GM19438 (cell line): ENCODE data around the gene OLFM1.

Experiments used
- ATAC-seq: cut with Tn5 transposase; IDR thresholded peaks from one replicate; pipeline ENCODE4 v1.9.1; 2021; ENCODE audit warnings: low read depth; ENCODE audit not compliant: unreplicated experiment

The OLFM1 gene

GRCh38 chr9:135087489-135087792 lies at the start of gene OLFM1:
TSS of gene OLFM1 (plus strand) at chr9:135087668. CDS start at chr9:135087990, 322 bp downstream.
- ATAC-seq, result no peak

DNA sequence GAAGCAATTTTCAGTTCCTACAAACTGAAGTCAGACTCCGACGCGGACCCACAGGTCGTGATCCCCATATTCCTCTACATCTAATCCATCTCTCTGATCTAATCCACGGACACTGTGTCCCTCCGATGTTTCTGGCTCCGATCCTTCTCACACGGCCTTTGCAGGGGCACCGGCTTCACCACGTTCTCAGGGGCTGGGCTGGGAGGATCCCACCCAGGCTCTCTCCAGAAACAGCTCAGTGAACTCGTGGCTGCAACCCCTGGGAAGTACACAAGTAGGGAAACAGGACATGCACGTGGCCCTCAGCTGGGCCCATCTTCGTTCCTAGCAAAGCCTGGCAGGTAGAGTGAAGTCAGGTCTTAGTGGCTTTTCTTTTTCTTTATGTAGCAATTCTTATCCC lies 49.1 kb upstream of the OLFM1 start:
- ATAC-seq, result no peak

GRCh38 chr9:135038826-135039225 lies 48.6 kb upstream of the OLFM1 start:
- ATAC-seq, result no peak

GRCh38 chr9:135039266-135039870 lies 48.1 kb upstream of the OLFM1 start:
- no peak for ATAC-seq

- ATAC-seq, result no peak
Observed at GRCh38 chr9:135039916-135040645, 47.4 kb upstream of the OLFM1 start.

DNA sequence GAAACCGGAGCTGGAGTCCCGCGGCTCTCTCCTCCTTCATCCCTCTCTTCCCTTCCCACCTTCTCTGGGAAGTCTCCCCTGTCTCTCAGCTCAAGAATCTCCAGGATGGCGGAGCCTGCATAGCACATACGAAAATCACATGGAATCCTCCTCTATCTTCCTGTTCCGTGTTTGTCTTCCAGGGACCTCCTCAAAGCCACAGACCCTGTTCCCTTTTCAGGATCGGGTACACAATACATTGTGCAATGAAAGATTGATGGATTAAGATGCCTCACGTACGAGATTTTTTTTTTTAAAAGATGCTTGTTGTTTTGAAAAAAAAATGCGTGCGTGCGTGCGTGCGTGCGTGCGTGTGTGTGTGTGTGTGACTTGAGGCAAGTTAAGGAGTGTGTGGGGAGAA lies 46.6 kb upstream of the OLFM1 start:
- no peak for ATAC-seq

- ATAC-seq, result no peak
Observed at GRCh38 chr9:135043345-135043744, 44.1 kb upstream of the OLFM1 start.

- ATAC-seq, result no peak
Observed at GRCh38 chr9:135045264-135045927, 42.1 kb upstream of the OLFM1 start.

DNA sequence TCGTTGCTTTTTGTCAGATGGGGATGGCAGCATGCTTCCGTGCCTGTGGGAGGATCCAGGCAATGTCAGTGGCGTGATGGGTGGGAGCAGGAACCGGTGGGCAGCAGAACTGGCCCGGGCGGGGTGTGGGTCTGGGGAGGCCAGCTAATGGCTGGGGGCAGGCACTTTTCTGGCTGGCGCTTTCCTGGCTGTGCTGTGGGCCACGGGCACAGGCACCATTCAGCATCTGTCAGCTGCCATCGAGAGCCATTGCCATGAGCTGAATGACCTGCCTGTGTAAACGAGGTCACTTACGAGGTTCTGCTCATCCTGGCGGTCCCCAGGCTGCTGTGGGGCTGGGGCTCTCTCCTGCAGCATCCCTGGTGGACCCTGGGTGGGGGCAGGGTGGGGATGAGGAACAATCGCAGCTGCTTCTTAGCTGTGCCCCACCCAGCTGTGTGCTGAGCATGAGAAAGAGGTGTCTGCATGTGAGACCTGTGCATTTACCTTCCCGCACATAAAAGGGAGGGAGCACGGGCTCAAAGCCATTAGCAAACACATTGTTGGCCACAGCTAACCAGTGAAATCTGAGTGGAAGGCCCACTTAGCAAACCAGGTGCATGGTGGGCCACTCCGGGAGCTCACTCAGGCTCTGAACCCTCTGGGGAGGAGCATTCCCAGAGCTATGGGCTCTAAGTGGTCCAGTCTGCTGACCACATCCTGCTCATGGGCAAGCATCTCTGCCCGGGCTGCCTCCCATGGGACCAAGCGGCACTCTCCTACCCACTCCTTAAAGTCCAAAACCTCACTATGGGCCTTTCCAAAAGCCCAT lies 41.3 kb upstream of the OLFM1 start:
- no peak for ATAC-seq

DNA sequence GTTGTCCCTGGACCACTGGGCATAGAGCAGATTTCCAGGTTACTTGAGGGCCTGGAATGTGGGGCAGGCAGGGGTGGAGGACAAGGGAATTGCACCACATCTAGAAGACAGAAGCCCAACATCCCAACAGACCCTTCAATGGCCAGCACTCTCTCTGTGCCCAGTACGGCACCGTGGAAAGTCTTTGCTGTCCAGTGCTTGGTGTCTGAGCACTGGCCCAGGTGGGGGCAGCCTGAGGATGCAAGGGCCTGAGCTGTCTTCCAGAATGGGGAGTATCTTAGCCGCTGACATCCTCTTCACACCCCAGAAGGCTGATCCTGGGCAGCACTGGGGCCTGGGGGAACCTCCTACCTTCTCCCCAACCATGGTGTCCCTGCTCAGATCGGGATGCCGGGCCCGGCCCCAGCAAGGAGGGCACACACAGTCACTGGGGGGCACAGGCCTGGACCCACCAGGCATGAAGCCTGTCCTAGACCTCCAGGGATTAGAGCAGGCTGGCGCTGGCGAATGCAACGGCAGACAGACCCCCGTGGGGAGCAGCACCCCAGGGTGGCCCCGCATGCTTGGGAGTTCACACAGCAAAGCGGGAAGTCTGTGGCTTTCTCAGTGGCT lies 40.6 kb upstream of the OLFM1 start:
- no peak for ATAC-seq

DNA sequence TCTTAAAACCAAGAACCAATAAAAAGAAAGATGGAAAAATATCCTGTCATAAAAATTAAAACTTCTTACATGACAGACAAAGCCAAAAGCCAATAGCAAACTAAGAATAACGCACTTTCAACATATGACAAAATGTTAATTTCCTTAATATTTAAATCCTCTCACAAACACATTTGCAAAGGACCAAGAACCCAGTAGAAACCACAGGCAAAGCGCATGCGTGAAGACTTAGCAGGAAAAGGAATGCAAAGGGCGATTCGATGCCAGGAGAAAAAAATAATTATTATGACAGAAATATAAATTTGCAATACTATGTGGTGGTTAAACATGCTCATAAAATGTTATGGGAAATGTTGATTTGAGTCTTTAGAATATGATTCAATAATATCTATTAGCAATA lies 39.9 kb upstream of the OLFM1 start:
- ATAC-seq, result no peak

DNA sequence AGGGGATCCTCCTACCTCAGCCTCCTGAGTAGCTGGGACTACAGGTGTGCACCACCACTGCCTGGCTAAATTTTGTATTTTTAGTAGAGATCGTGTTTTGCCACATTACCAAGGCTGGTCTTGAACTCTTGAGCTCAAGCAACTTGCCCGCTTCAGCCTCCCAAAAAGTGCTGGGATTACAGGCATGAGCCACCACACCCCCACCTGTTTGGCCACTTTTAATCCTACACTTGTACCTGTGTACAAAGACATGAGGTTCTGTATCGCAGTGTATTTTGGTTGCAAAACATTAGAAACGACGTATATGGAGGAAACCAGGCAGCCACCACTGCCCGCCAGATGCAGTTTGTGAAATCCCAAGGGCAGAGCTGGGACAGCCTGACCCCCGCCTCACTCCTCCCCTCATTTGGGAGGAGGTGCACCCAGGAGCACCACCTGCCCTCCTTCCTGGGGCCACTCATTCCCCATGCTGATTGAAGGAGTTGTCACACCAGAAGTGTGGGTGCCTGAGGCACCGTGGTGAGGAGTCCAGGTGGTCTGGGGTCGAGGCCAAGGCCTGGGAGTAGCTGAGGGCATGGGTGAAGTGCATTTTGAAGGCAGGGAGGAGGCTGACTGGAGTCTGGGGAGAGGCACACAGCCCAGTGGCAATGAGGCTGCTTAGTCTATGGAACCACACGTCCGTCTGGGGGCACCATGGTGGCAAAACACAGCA lies 39.3 kb upstream of the OLFM1 start:
- no peak for ATAC-seq

GRCh38 chr9:135048758-135049444 lies 38.6 kb upstream of the OLFM1 start:
- ATAC-seq, result no peak

DNA sequence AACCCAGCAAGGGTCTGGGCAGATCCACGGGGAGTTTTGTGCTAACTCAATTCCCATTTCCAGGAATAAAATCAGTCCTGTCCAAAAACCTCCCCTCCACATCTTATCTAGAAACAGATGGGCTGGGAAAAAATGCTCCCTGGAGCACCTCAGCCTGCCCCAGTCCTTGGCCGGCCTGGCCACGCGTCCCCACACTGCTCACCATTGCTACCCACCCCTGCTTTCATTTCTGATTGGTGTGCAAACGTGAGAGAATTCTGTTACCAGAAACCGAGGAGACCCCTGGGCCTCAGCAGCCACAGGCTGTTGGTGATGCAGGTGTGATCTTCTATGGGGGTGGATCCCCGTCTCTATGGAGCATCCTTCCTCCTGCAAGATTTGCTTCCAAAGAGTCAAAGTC lies 38.0 kb upstream of the OLFM1 start:
- ATAC-seq, result no peak

- ATAC-seq, result no peak
Observed at GRCh38 chr9:135050072-135050990, 37.1 kb upstream of the OLFM1 start.

- ATAC-seq, result no peak
Observed at GRCh38 chr9:135051316-135052038, 36.0 kb upstream of the OLFM1 start.

DNA sequence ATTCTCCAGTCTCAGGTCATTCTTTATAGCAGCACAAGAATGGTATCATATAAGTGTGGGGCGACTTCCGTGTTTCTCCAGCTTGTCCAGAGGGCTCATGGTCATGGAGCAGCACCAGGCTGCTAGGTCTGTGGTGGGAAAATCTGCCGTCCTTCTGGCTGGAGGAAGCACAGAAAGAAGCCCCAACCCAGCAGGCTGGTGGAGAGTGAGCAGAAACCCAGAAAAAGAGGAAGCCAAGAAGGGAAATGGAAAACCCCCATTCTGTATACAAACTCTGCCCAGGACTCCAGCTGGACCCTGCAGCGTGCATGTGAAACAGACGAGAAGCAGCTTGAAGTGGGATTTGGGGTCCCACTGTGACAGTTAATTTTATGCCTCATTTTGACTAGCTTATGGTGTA lies 34.3 kb upstream of the OLFM1 start:
- no peak for ATAC-seq

DNA sequence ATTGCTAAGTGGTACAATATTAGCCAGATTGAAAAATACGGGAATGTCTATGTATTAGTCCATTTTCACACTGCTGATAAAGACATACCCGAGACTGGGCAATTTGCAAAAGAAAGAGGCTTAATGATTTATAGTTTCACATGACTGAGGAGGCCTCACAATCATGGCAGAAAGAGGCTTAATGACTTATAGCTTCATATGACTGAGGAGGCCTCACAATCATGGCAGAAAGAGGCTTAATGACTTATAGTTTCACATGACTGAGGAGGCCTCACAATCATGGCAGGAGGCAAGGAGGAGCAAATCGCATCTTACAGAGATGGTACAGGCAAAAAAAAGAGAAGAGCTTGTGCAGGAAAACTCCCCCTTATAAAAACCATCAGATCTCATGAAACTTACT lies 32.3 kb upstream of the OLFM1 start:
- ATAC-seq, result no peak
